Measurements from ENCODE around the gene DGCR6.
A peak's percentile ranks its signal among the peaks of the same experiment; 100 is the strongest.
"Not testable (repeated sequence)": the region's sequence is repeated elsewhere in the genome, so short reads cannot be mapped to it uniquely, and the experiment has no call there.

- peak; percentile 31 to 48 (median 44) for TF ChIP-seq CTCF (IDR thresholded peaks at IDR 0.05)
- not testable (repeated sequence) for TF ChIP-seq POLR2A, EP300 (IDR thresholded peaks at IDR 0.05)
Observed at GRCh38 chr22:18954303-18954989, 48.3 kb downstream of the DGCR6 start.
